ENCODE measurements around the gene CERS2.

Gene CERS2

GRCh38 chr1:150974580-150975478 lies at the start of gene CERS2:
CERS2 (minus strand) TSS chr1:150974835; CDS start chr1:150969090, 5,745 bp downstream.
- TF ChIP-seq EZH2phosphoT487 (conservative IDR thresholded peaks at IDR 0.05; ENCODE audit: low read length): no peak
- TF ChIP-seq, protein P1, sequence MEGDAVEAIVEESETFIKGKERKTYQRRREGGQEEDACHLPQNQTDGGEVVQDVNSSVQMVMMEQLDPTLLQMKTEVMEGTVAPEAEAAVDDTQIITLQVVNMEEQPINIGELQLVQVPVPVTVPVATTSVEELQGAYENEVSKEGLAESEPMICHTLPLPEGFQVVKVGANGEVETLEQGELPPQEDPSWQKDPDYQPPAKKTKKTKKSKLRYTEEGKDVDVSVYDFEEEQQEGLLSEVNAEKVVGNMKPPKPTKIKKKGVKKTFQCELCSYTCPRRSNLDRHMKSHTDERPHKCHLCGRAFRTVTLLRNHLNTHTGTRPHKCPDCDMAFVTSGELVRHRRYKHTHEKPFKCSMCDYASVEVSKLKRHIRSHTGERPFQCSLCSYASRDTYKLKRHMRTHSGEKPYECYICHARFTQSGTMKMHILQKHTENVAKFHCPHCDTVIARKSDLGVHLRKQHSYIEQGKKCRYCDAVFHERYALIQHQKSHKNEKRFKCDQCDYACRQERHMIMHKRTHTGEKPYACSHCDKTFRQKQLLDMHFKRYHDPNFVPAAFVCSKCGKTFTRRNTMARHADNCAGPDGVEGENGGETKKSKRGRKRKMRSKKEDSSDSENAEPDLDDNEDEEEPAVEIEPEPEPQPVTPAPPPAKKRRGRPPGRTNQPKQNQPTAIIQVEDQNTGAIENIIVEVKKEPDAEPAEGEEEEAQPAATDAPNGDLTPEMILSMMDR (IDR thresholded peaks at IDR 0.05; ENCODE audit: insufficient read depth, low read length, poor library complexity, severe bottlenecking): no peak
- Histone ChIP-seq H3K79me2 (ENCODE audit: insufficient read depth, low read length) (peaks cover 42% of the 10 kb centered on the region), H4K20me1 (ENCODE audit: low read depth, low read length) (no peaks in the 10 kb centered on the region), H3K27ac (ENCODE audit: low read depth, low read length) (peak within 1 kb of the TSS; percentile 73), H3K9ac (ENCODE audit: low read length) (peak within 1 kb of the TSS; percentile 82), H3K4me3 (ENCODE audit: insufficient read depth, low read length, poor library complexity, severe bottlenecking) (peak within 1 kb of the TSS; percentile 70), H3K9me3 (ENCODE audit: insufficient read depth, low read length) (no peaks in the 10 kb centered on the region), H3F3A (ENCODE audit: insufficient read depth) (peaks cover 18% of the 10 kb centered on the region), H3K4me2 (ENCODE audit: low read depth, low read length, poor library complexity, severe bottlenecking) (peak within 1 kb of the TSS; percentile 90), H3K9me2 (replicated peaks; ENCODE audit: insufficient read depth, low read length) (no peaks in the 10 kb centered on the region), H3K27me3 (ENCODE audit: low read length) (no peaks in the 10 kb centered on the region), H2AFZ (ENCODE audit: low read depth, low read length, severe bottlenecking) (peak within 1 kb of the TSS; percentile 85), H3K36me3 (ENCODE audit: low read length) (no peaks in the 10 kb centered on the region)

DNA sequence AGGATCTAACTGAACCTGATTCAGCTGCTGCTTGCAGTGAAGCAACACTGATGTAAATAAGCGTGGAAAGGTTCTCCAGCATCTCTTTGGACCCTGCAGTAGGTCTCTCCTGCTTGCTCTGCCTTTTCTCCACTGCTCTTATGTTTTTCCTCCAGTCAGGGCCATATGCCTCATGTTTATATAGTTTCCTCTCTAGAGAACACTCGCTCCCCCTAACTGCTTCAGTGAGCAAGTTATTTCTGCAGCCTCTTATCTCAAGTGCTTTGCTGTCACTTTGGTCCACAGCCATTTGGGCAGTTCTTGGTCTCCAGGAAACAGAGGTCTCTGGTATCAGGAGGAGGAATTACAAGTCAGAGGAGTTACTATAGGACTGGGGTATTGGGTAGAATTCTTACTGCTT lies 38.9 kb upstream of the CERS2 start:
- Histone ChIP-seq H3K9me3 (ENCODE audit: insufficient read depth, low read length) (no peaks in the 10 kb centered on the region), H3K27ac (ENCODE audit: low read depth, low read length) (no peak overlapping the region), H2AFZ (ENCODE audit: low read depth, low read length, severe bottlenecking) (no peak overlapping the region), H3F3A (ENCODE audit: insufficient read depth) (no peaks in the 10 kb centered on the region), H3K79me2 (ENCODE audit: insufficient read depth, low read length) (peaks cover 12% of the 10 kb centered on the region; the same call in 1 of the 2 replicates), H3K4me3 (ENCODE audit: insufficient read depth, low read length, poor library complexity, severe bottlenecking) (no peak overlapping the region), H4K20me1 (ENCODE audit: low read depth, low read length) (no peaks in the 10 kb centered on the region), H3K27me3 (ENCODE audit: low read length) (no peaks in the 10 kb centered on the region), H3K36me3 (ENCODE audit: low read length) (no peaks in the 10 kb centered on the region), H3K4me2 (ENCODE audit: low read depth, low read length, poor library complexity, severe bottlenecking) (no peak overlapping the region), H3K9me2 (replicated peaks; ENCODE audit: insufficient read depth, low read length) (no peaks in the 10 kb centered on the region), H3K9ac (ENCODE audit: low read length) (no peak overlapping the region)
- TF ChIP-seq EZH2phosphoT487 (conservative IDR thresholded peaks at IDR 0.05; ENCODE audit: low read length): no peak
- TF ChIP-seq, protein P1 (IDR thresholded peaks at IDR 0.05; ENCODE audit: insufficient read depth, low read length, poor library complexity, severe bottlenecking): no peak

- H2AFZ ChIP-seq (ENCODE audit: low read depth, low read length, severe bottlenecking): no peak overlapping the region
- H3K79me2 ChIP-seq (ENCODE audit: insufficient read depth, low read length): peaks cover 12% of the 10 kb centered on the region; the same call in 1 of the 2 replicates
- H3K9ac ChIP-seq (ENCODE audit: low read length): no peak overlapping the region
- H3K4me2 ChIP-seq (ENCODE audit: low read depth, low read length, poor library complexity, severe bottlenecking): no peak overlapping the region
- H3K9me3 ChIP-seq (ENCODE audit: insufficient read depth, low read length): no peaks in the 10 kb centered on the region
- H4K20me1 ChIP-seq (ENCODE audit: low read depth, low read length): no peaks in the 10 kb centered on the region
- H3F3A ChIP-seq (ENCODE audit: insufficient read depth): peaks cover 2% of the 10 kb centered on the region; the same call in 1 of the 2 replicates
- no peaks in the 10 kb centered on the region for H3K36me3 ChIP-seq (ENCODE audit: low read length)
- no peaks in the 10 kb centered on the region for H3K9me2 ChIP-seq (replicated peaks; ENCODE audit: insufficient read depth, low read length)
- H3K27me3 ChIP-seq (ENCODE audit: low read length): no peaks in the 10 kb centered on the region
- no peak for TF ChIP-seq EZH2phosphoT487 (conservative IDR thresholded peaks at IDR 0.05; ENCODE audit: low read length)
- TF ChIP-seq, protein P1 (IDR thresholded peaks at IDR 0.05; ENCODE audit: insufficient read depth, low read length, poor library complexity, severe bottlenecking): no peak
- no peak overlapping the region for H3K27ac ChIP-seq (ENCODE audit: low read depth, low read length)
- no peak overlapping the region for H3K4me3 ChIP-seq (ENCODE audit: insufficient read depth, low read length, poor library complexity, severe bottlenecking)
Observed at GRCh38 chr1:151012684-151013471, 38.2 kb upstream of the CERS2 start.
